Activated T-helper 17 cell treated with anti-CD3 and anti-CD28 coated beads, Interleukin-2, amount 50 U/mL, for 72 hours (primary cell): ENCODE measurements around the gene LILRA1. TPM values are rescaled to one million over a fixed set of nuclear protein-coding genes. Genes with fewer than 3 reads are reported as not detected.
"Not testable (repeated sequence)": the region's sequence is repeated elsewhere in the genome, so short reads cannot be mapped to it uniquely, and the experiment has no call there.

ENCODE experiments used
- ATAC-seq: fragments of 150-1000 bp; cut with Tn5 transposase; replicated peaks from 2 replicates; pipeline ENCODE4 v1.10.0; 2021; ENCODE audit warnings: mild to moderate bottlenecking, moderate library complexity
- H3K27ac Mint-ChIP-seq: one replicate; pipeline ENCODE4 v1.8.0; 2022; ENCODE audit warnings: mixed read lengths
- H3K27me3 Mint-ChIP-seq: one replicate; pipeline ENCODE4 v1.8.0; 2022; ENCODE audit warnings: mixed read lengths
- H3K36me3 Mint-ChIP-seq: one replicate; pipeline ENCODE4 v1.8.0; 2022; ENCODE audit warnings: low read depth, mild to moderate bottlenecking, mixed read lengths
- H3K4me1 Mint-ChIP-seq: one replicate; pipeline ENCODE4 v1.8.0; 2022; ENCODE audit warnings: mixed read lengths
- H3K4me3 Mint-ChIP-seq: one replicate; pipeline ENCODE4 v1.8.0; 2022; ENCODE audit warnings: mild to moderate bottlenecking, mixed read lengths
- H3K9me3 Mint-ChIP-seq: one replicate; pipeline ENCODE4 v1.8.0; 2022; ENCODE audit warnings: mixed read lengths
- total RNA-seq, 2 donors: library from RNA; stranded (reverse); gene quantifications; one replicate each; pipeline ENCODE4 v1.2.3, GENCODE V29; 2022

Gene LILRA1
- total RNA-seq, 2 donors from 2014 or later = not detected

GRCh38 chr19:54595680-54596436, 2.4 kb downstream of the LILRA1 start:
- H3K9me3 Mint-ChIP-seq, H3K4me1 Mint-ChIP-seq, H3K27ac Mint-ChIP-seq, ATAC-seq, H3K4me3 Mint-ChIP-seq, H3K36me3 Mint-ChIP-seq: not testable (repeated sequence)
- H3K27me3 Mint-ChIP-seq = peaks cover 31% of the 10 kb centered on the region

- Mint-ChIP-seq H3K27me3 (peaks cover 24% of the 10 kb centered on the region), H3K4me1 (no peaks in the 10 kb centered on the region), H3K27ac (no peak overlapping the region), H3K4me3 (no peak overlapping the region), H3K36me3 (no peaks in the 10 kb centered on the region), H3K9me3 (no peaks in the 10 kb centered on the region)
- ATAC-seq = no peak
Measured at GRCh38 chr19:54600212-54600611, 6.8 kb downstream of the LILRA1 start.

GRCh38 chr19:54606230-54606629, 12.8 kb downstream of the LILRA1 start:
- H3K27ac Mint-ChIP-seq = no peak overlapping the region
- H3K4me3 Mint-ChIP-seq = no peak overlapping the region
- H3K36me3 Mint-ChIP-seq = no peaks in the 10 kb centered on the region
- H3K9me3 Mint-ChIP-seq = no peaks in the 10 kb centered on the region
- H3K4me1 Mint-ChIP-seq = no peaks in the 10 kb centered on the region
- no peak for ATAC-seq
- H3K27me3 Mint-ChIP-seq = peaks cover 27% of the 10 kb centered on the region

GRCh38 chr19:54606891-54607784, 13.7 kb downstream of the LILRA1 start:
- peaks cover 29% of the 10 kb centered on the region for H3K27me3 Mint-ChIP-seq
- no peaks in the 10 kb centered on the region for H3K9me3 Mint-ChIP-seq
- H3K27ac Mint-ChIP-seq = peak overlapping the region; percentile 27
- H3K4me1 Mint-ChIP-seq = no peaks in the 10 kb centered on the region
- H3K36me3 Mint-ChIP-seq = no peaks in the 10 kb centered on the region
- peak; percentile 78 for ATAC-seq
- no peak overlapping the region for H3K4me3 Mint-ChIP-seq

GRCh38 chr19:54607785-54608150, 14.3 kb downstream of the LILRA1 start:
- Mint-ChIP-seq H3K4me1 (no peaks in the 10 kb centered on the region), H3K4me3 (no peak overlapping the region), H3K27me3 (peaks cover 29% of the 10 kb centered on the region), H3K27ac (no peak overlapping the region), H3K36me3 (no peaks in the 10 kb centered on the region), H3K9me3 (no peaks in the 10 kb centered on the region)
- ATAC-seq = no peak

- no peaks in the 10 kb centered on the region for H3K36me3 Mint-ChIP-seq
- H3K4me3 Mint-ChIP-seq = no peak overlapping the region
- peaks cover 29% of the 10 kb centered on the region for H3K27me3 Mint-ChIP-seq
- no peak for ATAC-seq
- no peak overlapping the region for H3K27ac Mint-ChIP-seq
- H3K9me3 Mint-ChIP-seq = no peaks in the 10 kb centered on the region
- no peaks in the 10 kb centered on the region for H3K4me1 Mint-ChIP-seq
Measured at GRCh38 chr19:54608205-54608604, 14.8 kb downstream of the LILRA1 start.

- Mint-ChIP-seq H3K9me3 (no peaks in the 10 kb centered on the region), H3K27ac (no peak overlapping the region), H3K4me1 (no peaks in the 10 kb centered on the region), H3K27me3 (peaks cover 32% of the 10 kb centered on the region), H3K36me3 (no peaks in the 10 kb centered on the region), H3K4me3 (no peak overlapping the region)
- no peak for ATAC-seq
Measured at GRCh38 chr19:54608792-54609191, 15.4 kb downstream of the LILRA1 start.

GRCh38 chr19:54609356-54609791, 15.9 kb downstream of the LILRA1 start:
- H3K4me1 Mint-ChIP-seq = no peaks in the 10 kb centered on the region
- H3K36me3 Mint-ChIP-seq = no peaks in the 10 kb centered on the region
- H3K27me3 Mint-ChIP-seq = peaks cover 32% of the 10 kb centered on the region

GRCh38 chr19:54612428-54612827, 19.0 kb downstream of the LILRA1 start:
- Mint-ChIP-seq H3K36me3 (no peaks in the 10 kb centered on the region), H3K27me3 (peaks cover 20% of the 10 kb centered on the region), H3K4me1 (no peaks in the 10 kb centered on the region), H3K9me3 (no peaks in the 10 kb centered on the region), H3K27ac (no peak overlapping the region), H3K4me3 (no peak overlapping the region)
- ATAC-seq = no peak

More at GRCh38 chr19:54609356-54609791, 15.9 kb downstream of the LILRA1 start:
- ATAC-seq = no peak
- H3K27ac Mint-ChIP-seq = no peak overlapping the region
- H3K9me3 Mint-ChIP-seq = no peaks in the 10 kb centered on the region
- H3K4me3 Mint-ChIP-seq = no peak overlapping the region

GRCh38 chr19:54614726-54615125, 21.3 kb downstream of the LILRA1 start:
- Mint-ChIP-seq H3K4me1 (no peaks in the 10 kb centered on the region), H3K4me3 (no peak overlapping the region), H3K27ac (no peak overlapping the region), H3K27me3 (peaks cover 18% of the 10 kb centered on the region), H3K36me3 (no peaks in the 10 kb centered on the region), H3K9me3 (no peaks in the 10 kb centered on the region)
- no peak for ATAC-seq

GRCh38 chr19:54616057-54616456, 22.6 kb downstream of the LILRA1 start:
- Mint-ChIP-seq H3K4me3 (no peak overlapping the region), H3K4me1 (no peaks in the 10 kb centered on the region), H3K9me3 (no peaks in the 10 kb centered on the region), H3K27me3 (peaks cover 15% of the 10 kb centered on the region), H3K27ac (no peak overlapping the region), H3K36me3 (no peaks in the 10 kb centered on the region)
- ATAC-seq = no peak

GRCh38 chr19:54616821-54617560, 23.6 kb downstream of the LILRA1 start:
- no peak overlapping the region for H3K27ac Mint-ChIP-seq
- no peaks in the 10 kb centered on the region for H3K9me3 Mint-ChIP-seq
- H3K4me3 Mint-ChIP-seq = no peak overlapping the region
- no peak for ATAC-seq
- no peaks in the 10 kb centered on the region for H3K4me1 Mint-ChIP-seq
- peaks cover 16% of the 10 kb centered on the region for H3K27me3 Mint-ChIP-seq
- no peaks in the 10 kb centered on the region for H3K36me3 Mint-ChIP-seq

- Mint-ChIP-seq H3K4me3 (no peak overlapping the region), H3K9me3 (no peaks in the 10 kb centered on the region), H3K36me3 (no peaks in the 10 kb centered on the region), H3K27me3 (peaks cover 26% of the 10 kb centered on the region), H3K27ac (no peak overlapping the region), H3K4me1 (no peaks in the 10 kb centered on the region)
- ATAC-seq = no peak
Measured at GRCh38 chr19:54620464-54620863, 27.0 kb downstream of the LILRA1 start.

GRCh38 chr19:54622431-54622830, 29.0 kb downstream of the LILRA1 start:
- Mint-ChIP-seq H3K27ac (no peak overlapping the region), H3K4me3 (no peak overlapping the region), H3K9me3 (no peaks in the 10 kb centered on the region)

More at GRCh38 chr19:54622431-54622830, 29.0 kb downstream of the LILRA1 start:
- ATAC-seq = no peak
- Mint-ChIP-seq H3K4me1 (no peaks in the 10 kb centered on the region), H3K36me3 (no peaks in the 10 kb centered on the region), H3K27me3 (peaks cover 27% of the 10 kb centered on the region)
